ENCODE data around the gene PPM1B.

GRCh38 chr2:44201648-44202165, 33.0 kb downstream of the PPM1B start:
- TF ChIP-seq POLR2A (IDR thresholded peaks at IDR 0.05; ENCODE audit: low read length) (no peak), GATA1 (IDR thresholded peaks at IDR 0.05; ENCODE audit: low read depth, low read length) (no peak)
